ENCODE data around the gene PHGDH.

Gene PHGDH

DNA sequence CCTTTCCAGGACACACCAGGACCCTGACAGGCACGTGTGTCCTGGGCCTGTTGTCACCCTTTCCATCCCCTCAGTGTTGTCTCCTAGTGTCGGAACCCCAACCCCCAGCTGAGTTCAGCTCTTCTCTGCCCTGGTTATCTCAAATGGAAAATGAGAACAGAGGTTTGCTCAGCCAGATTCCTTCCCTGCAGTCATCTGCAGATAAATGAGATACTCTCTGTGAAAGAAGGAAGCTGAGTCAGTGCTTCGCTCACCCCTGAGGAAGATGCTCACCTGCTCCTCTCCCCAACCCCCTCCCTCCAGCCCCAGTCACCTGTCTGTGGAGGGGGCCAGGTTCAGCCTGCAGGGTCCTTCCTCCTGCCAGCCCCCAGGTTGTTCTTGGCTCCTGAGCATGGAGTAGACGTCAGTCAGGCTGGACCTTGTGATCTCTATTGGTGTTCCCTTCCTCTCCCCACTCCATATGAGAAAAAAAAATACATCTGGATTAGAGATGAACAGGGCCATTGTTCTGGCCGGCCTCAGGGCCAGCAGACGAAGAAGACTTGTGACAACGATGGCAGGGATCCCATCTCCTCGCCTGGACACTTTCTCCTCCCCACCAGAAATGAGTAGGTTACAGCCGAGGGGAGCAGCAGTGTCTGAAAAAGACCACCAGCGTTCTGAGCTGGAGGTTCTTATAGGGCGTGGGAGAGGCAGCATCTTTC lies 20.9 kb downstream of the PHGDH start:
- DNase-seq: no peak

GRCh38 chr1:119733754-119734153 lies 22.0 kb downstream of the PHGDH start:
- DNase-seq: no peak

DNA sequence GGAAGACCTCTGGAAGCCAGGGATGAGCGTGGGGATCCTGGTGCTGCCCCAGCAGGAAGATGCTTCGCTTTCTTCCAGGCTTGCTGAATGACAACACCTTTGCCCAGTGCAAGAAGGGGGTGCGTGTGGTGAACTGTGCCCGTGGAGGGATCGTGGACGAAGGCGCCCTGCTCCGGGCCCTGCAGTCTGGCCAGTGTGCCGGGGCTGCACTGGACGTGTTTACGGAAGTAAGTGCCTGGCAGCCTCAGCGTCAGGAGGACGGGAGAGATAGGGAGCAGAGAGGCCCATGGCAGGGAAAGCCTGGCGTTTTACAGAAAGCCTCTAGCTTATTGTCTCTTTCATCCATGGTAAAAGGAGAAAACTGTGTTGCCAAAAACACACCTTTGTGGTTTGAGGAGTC lies 23.5 kb downstream of the PHGDH start:
- no peak for DNase-seq

- DNase-seq: no peak
These were observed 24.9 kb downstream of the PHGDH start for GRCh38 chr1:119736649-119737039.

GRCh38 chr1:119737040-119737682 lies 25.4 kb downstream of the PHGDH start:
- no peak for DNase-seq

DNA sequence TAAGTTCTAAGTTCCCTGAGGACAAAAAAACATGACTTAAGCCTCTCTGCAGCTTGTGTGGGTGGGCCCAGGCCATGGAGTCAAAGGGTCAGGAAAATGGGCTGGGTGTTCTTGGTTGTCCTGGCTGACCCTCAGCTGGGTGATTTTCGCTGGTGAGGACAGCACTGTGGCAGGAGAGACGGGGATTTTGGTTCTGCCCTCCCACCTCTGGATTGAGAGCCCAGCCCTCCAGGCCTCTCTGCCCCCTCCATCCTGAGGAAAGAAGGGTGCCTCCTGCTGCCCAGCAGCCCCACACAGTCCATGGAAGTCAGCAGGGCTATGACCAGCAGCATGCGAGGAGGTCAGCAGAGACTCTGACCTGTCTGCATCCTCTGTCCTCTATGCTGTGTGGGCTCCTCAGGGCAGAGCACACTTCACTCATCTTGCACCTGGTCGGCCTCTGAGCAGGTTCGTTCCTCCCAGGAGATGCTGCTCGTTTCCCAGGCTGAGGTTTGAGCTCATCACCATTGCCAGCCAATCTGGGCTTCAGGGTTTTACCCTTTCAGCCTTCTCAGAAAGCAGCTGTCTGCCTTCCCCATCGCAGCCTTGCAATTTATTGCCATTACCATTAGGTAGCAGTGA lies 26.5 kb downstream of the PHGDH start:
- no peak for DNase-seq

DNA sequence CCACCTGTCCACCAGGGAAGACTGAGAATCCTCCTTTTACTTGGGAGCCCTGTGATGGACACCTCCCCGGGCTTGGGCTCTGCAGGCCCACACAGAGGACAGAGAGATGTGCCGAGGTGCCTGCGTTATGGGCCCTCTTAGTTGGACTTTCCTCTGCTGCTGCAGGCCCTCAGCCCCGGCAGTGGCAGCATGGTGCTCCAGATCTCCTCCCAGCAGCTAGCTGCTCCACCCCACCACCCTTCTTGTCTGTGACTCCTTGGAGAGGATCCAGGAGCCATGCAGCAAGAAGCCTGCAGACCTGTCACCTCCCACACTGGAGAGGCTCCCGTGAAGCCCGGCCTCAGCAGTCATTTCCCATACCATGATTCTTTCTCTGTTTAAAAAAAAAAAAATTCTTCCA lies 27.4 kb downstream of the PHGDH start:
- DNase-seq: no peak

DNA sequence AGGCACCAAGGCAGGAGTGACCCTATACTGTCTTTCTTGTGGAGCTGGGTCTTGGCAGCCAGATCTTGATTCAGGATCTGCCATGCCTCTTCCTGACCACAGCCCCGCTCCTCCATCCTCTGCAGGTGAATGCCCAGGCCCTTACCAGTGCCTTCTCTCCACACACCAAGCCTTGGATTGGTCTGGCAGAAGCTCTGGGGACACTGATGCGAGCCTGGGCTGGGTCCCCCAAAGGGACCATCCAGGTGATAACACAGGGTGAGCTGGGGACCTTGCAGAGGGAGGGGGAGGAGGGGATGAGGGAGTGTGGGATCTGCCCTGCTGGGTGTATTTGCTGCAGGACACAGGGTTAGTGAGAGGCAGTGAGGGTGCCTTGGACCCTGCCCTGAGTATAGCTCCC lies 28.5 kb downstream of the PHGDH start:
- no peak for DNase-seq

DNA sequence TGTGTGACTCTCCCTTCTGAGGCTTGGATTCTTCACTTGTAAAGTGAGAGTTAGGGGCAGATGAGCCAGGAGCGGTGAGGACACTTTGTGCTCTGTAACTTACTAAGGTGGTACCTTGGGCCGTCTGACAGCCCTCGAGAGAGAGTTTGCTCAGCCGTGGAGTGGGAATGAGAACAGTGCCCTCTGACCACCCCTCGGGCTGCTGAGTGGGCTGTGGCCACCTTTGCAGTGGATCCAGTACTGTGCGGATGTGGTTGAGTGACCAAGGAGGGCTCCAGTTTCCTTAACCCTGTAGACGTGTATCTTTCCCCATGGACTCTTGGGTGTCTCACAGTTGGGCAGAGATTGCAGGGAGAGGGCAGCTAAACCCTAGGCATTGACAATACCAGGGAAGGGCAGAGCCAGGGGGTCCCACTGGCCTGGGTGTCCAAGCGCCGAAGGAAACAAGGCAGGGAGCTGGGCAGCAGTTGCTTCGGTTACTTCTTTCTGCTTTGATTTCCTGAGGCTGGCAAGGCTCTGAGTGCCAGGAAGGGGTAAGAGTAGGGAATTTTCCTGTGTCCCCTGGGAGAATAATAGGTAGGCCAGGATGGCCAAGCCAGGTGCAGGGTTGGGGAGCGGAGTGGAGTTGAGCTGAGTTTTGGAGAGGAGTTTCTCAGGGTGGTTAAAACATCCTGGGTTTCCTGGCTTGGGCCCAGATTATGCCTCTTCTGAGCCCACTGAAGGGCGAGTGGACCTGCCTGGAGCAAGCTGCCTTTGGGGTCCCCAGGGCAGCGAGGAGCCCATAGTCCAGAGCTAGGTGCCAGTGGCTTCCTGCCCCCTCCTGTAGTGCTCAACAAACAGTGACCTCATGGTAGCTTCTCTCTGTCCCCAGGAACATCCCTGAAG lies 29.4 kb downstream of the PHGDH start:
- no peak for DNase-seq

DNA sequence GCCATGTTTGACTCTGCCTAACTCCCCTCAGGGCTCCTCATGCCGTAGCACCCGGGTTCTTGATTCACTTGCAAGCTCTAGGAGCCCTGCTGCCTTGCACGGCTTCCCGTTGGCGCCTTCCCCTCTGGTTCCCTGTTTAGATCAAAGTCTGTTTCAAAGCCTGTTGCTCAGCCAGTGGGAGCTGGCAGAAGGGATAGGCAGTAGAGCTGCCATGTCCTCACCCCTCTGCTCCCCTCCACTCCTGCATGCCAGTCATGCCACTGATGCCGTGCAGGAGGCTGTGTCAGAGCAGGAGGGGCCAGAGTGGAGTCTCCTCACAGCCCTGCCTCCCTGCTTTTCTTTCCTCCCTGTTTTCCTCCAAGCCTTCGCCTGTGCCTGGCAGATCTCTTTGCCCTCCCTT lies 30.5 kb downstream of the PHGDH start:
- no peak for DNase-seq

DNA sequence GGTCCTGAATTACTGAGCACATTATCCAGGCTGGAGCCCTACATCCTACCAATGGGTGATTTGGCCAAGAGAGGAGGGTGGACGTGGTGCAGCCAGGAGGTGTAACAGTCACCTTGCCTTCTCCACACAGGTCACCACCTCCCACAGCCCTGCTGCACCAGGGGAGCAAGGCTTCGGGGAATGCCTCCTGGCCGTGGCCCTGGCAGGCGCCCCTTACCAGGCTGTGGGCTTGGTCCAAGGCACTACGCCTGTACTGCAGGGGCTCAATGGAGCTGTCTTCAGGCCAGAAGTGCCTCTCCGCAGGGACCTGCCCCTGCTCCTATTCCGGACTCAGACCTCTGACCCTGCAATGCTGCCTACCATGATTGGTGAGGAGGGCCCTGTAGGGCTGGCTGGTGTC lies 30.9 kb downstream of the PHGDH start:
- no peak for DNase-seq

- no peak for DNase-seq
These were observed 31.6 kb downstream of the PHGDH start for GRCh38 chr1:119743308-119743707.

DNA sequence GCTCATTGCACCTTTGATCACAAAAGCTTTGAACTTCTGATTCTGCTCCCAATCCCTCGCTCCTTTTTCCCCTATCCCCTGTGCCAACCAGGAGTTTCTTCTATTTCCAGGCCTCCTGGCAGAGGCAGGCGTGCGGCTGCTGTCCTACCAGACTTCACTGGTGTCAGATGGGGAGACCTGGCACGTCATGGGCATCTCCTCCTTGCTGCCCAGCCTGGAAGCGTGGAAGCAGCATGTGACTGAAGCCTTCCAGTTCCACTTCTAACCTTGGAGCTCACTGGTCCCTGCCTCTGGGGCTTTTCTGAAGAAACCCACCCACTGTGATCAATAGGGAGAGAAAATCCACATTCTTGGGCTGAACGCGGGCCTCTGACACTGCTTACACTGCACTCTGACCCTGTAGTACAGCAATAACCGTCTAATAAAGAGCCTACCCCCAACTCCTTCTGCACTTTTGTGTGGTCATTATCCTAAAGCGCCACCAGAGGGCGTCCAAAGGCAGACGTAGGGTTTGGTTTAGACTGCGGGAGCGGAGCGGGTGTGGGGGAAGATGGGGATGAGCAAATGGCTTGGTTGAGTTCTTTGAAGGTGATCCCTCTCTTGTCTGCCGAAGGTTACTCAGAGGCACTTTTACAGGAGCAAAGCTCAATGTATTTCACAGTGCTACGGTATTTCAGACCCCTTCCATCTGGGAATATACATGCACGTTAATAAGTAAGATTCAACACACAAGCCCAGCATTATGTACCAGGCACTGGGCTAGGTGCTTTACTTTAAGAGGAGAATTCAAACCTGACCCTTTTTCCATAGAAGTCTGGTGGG lies 32.3 kb downstream of the PHGDH start:
- DNase-seq: peak; percentile 76

DNA sequence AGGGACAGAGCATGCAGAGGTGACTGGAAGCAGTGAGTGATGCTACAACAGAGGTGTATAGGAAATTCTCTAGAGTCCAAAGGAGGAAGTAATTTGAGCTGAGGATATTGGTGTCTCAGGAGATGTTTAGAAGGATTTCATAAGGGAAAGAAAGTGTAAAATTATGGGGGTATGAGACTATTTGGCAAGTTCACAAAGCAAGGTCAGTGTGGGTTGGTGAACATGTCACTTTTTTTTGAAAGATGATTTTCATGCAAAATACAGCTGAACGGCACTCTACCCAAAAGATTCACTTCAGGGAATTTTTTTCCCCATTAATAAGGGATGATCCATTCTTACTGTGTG lies 32.8 kb downstream of the PHGDH start:
- no peak for DNase-seq

DNA sequence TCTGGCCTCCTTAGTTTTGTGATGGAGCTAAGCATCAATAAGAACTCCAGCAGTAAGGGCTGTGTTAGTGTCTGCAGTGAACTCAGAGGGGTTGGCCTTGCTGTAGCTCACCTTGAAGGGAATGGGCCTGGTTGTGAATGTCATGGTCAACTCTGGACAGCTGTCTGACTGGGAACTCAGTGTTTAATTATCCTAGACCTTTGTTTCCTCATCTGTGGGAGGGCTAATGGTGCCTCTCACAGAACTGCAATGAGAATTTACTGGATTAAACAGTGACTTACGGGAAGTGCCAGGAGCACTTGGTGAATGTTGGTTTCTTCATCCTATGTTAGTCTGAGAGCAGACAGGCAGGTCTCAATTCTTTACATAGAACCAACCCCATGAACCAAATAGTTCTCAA lies 33.3 kb downstream of the PHGDH start:
- no peak for DNase-seq

DNA sequence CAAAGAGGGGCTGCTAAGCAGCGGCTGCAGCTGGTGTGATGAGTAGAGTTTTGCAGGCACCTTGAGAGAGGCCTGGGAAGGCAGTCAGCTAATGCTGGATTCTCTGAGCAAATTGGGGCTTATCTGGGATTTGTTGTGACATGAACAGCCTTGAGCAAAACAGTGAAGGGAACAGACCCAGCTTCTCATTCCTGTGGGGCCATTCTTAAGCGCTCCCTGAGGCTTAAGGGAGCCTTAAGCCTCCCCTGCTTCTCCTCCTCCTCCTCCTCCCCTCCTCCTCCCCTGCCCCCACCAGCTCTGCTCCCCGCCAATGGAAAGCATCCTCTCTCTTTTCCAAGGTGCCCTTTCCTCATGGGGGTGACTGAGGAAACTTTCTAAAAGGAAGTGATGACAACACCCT lies 35.7 kb downstream of the PHGDH start:
- no peak for DNase-seq

DNA sequence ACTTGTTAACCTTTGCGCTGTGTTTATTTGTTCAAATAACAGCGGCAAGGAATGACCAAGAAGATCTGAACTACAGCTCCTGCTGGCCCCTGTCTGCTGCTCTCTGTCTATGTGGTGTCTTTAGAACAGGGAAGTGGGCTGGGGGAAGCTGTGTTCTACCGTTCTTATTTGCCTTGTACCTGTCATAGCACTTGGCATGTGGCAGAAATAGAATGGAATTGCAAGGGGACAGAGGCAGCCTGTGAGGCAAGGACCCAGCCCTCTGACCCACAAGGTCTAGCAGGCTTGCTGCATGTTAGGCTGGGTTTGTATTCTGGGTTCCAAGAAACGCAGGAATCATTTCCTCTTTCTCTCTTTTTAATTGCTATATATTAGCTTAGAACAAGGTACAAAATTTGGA lies 36.3 kb downstream of the PHGDH start:
- DNase-seq: no peak

DNA sequence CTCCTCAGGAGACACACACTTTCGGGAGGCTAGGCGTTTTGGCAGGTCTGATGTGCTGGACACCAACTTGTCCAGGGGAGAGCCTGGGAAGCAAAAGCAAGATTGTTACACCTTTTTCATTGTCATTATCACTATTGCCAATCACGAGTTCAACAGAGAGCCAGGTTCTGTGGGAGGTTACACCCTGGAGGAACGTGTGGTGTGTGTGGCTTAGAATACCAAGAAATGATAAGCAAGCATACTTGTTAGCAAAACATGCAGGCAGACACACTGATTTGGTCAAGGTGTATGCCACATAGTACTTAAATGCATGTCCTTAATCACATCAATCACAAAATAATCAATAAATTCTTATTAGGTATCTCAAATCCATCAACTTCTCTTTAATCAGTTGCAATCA lies 40.9 kb downstream of the PHGDH start:
- no peak for DNase-seq

DNA sequence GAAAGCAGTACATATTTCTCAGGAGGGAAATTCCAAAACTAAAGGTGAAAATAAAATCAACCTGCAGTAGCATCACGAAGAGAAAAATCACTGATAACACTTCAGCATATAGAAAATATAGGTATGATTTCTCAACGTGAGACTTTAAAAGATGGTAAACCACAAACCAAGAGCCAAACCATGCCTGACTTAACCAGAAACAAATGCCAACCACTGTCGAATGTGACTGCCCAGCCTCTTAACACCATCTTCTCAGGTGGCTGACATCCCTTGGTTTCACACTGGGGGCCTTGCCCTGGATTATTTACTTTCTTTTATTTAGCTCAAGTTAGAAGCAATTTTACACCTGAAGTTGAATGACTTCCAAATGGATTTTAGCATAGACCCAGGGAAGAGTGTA lies 46.9 kb downstream of the PHGDH start:
- DNase-seq: no peak

DNA sequence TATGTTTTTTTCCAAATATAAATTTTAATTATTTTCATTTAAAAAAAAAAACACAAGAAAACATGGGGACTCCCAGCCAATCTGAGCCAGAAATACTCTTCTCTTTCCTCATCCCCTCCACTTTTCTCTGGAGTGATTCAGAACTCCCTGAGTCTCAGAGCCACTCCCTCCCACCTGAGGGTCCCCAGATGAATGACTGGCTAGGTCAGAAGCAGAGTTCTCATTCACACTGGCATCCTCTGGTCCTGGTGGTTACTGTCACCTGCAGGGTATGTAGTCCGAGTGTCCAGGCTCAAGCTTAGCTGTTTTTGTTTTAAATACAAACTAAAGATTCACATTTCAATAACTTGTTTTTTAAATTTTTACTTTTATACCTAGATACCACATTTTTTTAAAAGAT lies 50.7 kb downstream of the PHGDH start:
- DNase-seq: no peak

DNA sequence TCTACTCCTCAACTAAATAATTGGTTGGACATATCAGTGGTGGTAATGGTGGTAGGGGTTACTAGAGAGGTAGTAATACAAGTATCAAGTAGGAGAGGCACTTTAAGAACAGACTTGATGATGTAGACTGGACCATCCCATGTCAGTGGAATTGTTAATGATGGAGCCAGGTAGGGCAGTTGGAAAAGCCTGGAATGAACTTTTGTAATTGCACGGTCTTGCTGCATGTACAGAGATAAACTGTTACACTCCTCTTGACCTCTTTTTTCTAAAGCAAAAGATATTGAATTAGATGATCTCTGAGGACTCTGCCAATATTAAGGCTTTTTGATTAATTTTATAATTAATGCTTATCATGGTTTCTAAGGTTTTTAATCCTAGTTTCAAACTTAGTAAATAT lies 51.2 kb downstream of the PHGDH start:
- no peak for DNase-seq

DNA sequence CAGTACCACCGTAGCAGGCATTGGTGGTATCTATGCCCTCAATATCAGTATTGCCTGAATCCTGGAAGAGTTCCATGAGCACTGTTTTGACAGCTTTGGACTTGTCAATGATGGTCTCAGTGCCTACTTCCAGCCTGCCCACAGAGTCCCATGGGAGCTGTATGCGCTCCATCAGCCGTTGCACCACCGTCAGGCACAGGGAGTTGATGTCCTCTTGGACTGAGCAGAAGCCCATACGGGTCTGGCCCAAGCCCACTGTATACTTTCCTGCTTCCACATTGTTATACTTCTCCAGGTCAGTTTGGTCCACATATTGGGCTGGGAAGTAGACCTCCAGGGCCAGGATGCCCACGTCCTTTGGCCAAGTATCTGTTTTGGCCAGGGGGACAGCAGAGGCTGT lies 52.5 kb downstream of the PHGDH start:
- no peak for DNase-seq

DNA sequence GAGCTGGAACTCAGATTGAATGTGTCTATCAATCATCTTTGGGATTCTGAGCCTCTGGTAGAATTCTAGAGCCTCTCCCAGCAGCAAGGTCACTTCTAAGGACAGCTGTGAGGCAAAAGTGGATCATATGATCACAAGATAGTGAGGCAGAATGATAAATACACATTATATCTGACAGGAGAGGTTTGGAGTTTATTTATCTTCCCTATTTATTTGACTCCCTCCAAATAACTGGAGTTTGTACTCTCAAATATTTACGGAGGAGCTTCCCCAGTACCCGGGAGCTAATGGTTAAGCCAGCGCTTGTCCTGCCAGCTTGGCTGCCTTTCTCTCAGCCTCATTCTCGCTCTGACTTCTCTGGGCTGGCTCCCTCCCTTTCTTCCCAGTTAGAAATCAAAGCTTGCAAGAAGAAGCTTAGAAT lies 54.6 kb downstream of the PHGDH start:
- no peak for DNase-seq

Data from activated CD8-positive, alpha-beta memory T cell treated with anti-CD3 and anti-CD28 coated beads for 24 hours (primary cell).